Panc1 (cell line): ENCODE measurements around the gene ZNF512. TPM values are rescaled to one million over a fixed set of nuclear protein-coding genes. Genes with fewer than 3 reads are reported as not detected.
"Not testable (repeated sequence)": the region's sequence is repeated elsewhere in the genome, so short reads cannot be mapped to it uniquely, and the experiment has no call there.

ENCODE experiments used
- ATAC-seq: fragments of 200-7000 bp; cut with Tn5 transposase; 2 replicates; pipeline ENCODE4 v1.9.1; 2020; ENCODE audit warnings: mild to moderate bottlenecking, moderate library complexity
- BruUV-seq: library from RNA; stranded (reverse); fragments of 400-500 nt; replicated peaks from 2 replicates; lab custom pipeline; 2021; lab: Mats Ljungman, UMichigan
- CTCF ChIA-PET: fragments of 300-600 bp; sonication (Branson Sonifier 250); formaldehyde crosslinking; loops from one replicate; lab custom pipeline; 2022; ENCODE audit warnings: antibody characterized with exemption; lab: Charles Lee
- POLR2A ChIA-PET: fragments of 300-600 bp; sonication (Branson Sonifier 250); formaldehyde crosslinking; loops from one replicate; lab custom pipeline; 2022; ENCODE audit warnings: antibody characterized with exemption; lab: Charles Lee
- DNase-seq: peaks from one replicate; pipeline ENCODE4 v3.0.0-alpha.2; 2010; ENCODE audit warnings: low read depth, low spot score
- H3K27ac ChIP-seq: 2 replicates; pipeline ENCODE4 v1.5.1; 2011; ENCODE audit warnings: mild to moderate bottlenecking, low read length, inconsistent platforms
- H3K27me3 ChIP-seq: fragments of 200-500 bp; sonication (Bioruptor generic); 2 replicates; pipeline ENCODE4 v1.6.0; 2014; ENCODE audit warnings: low read length, inconsistent platforms; ENCODE audit not compliant: control insufficient read depth, insufficient read depth
- H3K36me3 ChIP-seq: fragments of 200-500 bp; sonication (Bioruptor generic); 2 replicates; pipeline ENCODE4 v1.5.1; 2014; ENCODE audit warnings: inconsistent platforms, mild to moderate bottlenecking, low read length, moderate library complexity; ENCODE audit not compliant: control insufficient read depth, insufficient read depth
- H3K4me1 ChIP-seq: 2 replicates; pipeline ENCODE4 v1.5.1; 2011; ENCODE audit warnings: inconsistent platforms, mild to moderate bottlenecking, low read length, moderate library complexity; ENCODE audit not compliant: control insufficient read depth, insufficient read depth
- H3K4me3 ChIP-seq, 2 experiments: 2 replicates each; pipeline ENCODE4 v1.5.1; 2011 to 2012; ENCODE audit warnings: low read depth in 2 of 2, low read length in 2 of 2, mild to moderate bottlenecking in 2 of 2, inconsistent platforms in 1 of 2, moderate library complexity in 1 of 2
- H3K9me3 ChIP-seq: fragments of 200-500 bp; sonication (Bioruptor generic); 2 replicates; pipeline ENCODE4 v1.5.1; 2014; ENCODE audit warnings: low read depth, mild to moderate bottlenecking, inconsistent platforms, low read length, moderate library complexity; ENCODE audit not compliant: control insufficient read depth, insufficient read depth
- POLR2AphosphoS5 ChIP-seq: IDR thresholded peaks from 2 replicates; pipeline ENCODE4 v1.6.1; 2012; ENCODE audit warnings: mild to moderate bottlenecking, low read depth, low read length, moderate library complexity
- SIN3A ChIP-seq: IDR thresholded peaks from 2 replicates; pipeline ENCODE4 v1.6.1; 2012; ENCODE audit warnings: low read depth, mild to moderate bottlenecking, low read length, moderate library complexity, borderline replicate concordance; ENCODE audit not compliant: insufficient read depth
- TCF7L2 ChIP-seq: IDR thresholded peaks from 2 replicates; pipeline ENCODE4 v1.6.1; 2011; ENCODE audit warnings: mild to moderate bottlenecking, low read depth, low read length, inconsistent platforms
- in situ Hi-C: cut with HindIII; loops from 2 replicates; pipeline ENCODE4 v1.10.0; 2016; ENCODE audit warnings: low sequenced_read_pairs, low pct_unique_long_range_greater_than_20kb
- intact Hi-C: fragments of 100-400 bp; cut with micrococcal nuclease; formaldehyde crosslinking; loops from one replicate; pipeline ENCODE4 v1.10.0; 2022; ENCODE audit not compliant: unreplicated experiment
- total RNA-seq: library from RNA; stranded (reverse); gene quantifications from one replicate; pipeline ENCODE4 v1.2.1, GENCODE V29; 2021; ENCODE audit not compliant: unreplicated experiment
- TF ChIP-seq, protein P1 (sequence below), 2 experiments: IDR thresholded peaks; 2 replicates each; pipeline ENCODE4 v1.6.1; 2011 to 2012; ENCODE audit warnings: low read depth in 2 of 2, control low read depth in 1 of 2, low read length in 1 of 2, mild to moderate bottlenecking in 1 of 2, moderate library complexity in 1 of 2; ENCODE audit not compliant: insufficient read depth in 1 of 2
- TF ChIP-seq, protein P2 (sequence below): fragments of 450-650 bp; IDR thresholded peaks from 2 replicates; pipeline ENCODE4 v1.5.1; 2017; ENCODE audit warnings: mild to moderate bottlenecking

ZNF512 gene
- total RNA-seq, 1 experiment from 2014 or later, result 12.8 TPM

DNA sequence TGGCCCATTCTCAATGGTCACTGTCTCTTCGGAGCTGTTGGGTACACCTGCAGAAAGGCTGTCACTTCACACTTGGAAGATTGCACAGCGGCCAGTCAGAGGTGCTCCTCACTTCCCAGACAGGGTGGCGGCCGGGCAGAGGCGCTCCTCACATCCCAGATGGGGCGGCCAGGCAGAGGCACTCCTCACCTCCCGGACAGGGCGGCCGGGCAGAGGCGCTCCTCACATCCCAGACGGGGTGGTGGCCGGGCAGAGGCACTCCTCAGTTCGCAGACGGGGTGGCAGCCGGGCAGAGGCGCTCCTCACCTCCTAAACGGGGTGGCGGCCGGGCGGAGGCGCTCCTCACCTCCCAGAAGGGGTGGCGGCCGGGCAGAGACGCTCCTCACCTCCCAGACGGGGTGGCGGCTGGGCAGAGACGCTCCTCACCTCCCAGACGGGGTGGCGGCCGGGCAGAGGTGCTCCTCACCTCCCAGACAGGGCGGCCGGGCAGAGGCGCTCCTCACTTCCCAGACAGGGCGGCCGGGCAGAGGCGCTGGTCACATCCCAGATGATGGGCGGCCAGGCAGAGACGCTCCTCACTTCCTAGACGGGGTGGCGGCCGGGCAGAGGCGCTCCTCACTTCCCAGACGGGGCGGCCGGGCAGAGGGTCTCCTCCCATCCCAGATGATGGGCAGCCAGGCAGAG lies 11.3 kb downstream of the ZNF512 start:
- intact Hi-C loops, H3K27me3 ChIP-seq, in situ Hi-C loops, H3K4me1 ChIP-seq, ATAC-seq, H3K9me3 ChIP-seq, H3K27ac ChIP-seq, H3K4me3 ChIP-seq, DNase-seq, BruUV-seq, H3K36me3 ChIP-seq, CTCF ChIA-PET, POLR2A ChIA-PET: not testable (repeated sequence)

DNA sequence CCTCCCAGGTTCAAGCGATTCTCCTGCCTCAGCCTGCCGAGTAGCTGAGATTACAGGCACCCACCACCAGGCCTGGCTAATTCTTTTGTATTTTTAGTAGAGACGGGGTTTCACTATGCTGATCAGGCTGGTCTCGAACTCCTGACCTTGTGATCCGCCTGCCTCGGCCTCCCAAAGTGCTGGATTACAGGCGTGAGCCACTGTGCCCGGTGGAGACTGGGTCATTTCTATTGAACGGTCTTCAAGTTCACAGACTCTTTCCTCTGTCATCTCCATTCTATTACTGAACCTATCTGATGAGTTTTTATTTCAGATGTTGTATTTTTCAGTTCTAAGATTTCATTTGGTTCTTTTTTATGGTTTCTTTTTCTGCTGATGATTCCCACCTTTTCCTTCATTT lies 12.6 kb downstream of the ZNF512 start:
- POLR2A ChIA-PET, result not testable (repeated sequence)

DNA sequence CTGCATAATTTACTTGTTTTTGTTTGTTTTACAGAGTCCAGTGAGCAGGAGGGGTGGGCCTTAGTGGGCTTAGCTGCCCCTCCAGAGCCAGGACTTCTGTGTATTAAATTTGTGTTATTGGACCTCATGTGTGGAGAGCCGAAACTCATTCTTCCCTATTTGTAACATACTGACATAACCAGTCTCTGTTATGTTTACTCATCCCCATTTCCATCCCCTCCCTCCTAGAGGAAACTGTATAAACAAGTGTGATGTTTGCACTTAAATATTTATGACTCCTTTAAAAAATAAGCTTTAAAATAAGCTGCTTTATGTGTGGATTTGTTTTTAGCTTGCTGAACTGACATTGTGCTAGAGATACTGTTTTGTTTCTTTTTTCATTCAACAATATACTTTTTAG lies 13.8 kb downstream of the ZNF512 start:
- H3K36me3 ChIP-seq, result no peaks in the 10 kb centered on the region
- no peaks in the 10 kb centered on the region for H3K27me3 ChIP-seq
- in situ Hi-C loops, result no loop called here
- TF ChIP-seq SIN3A, result no peak
- TF ChIP-seq POLR2AphosphoS5, result no peak
- TF ChIP-seq, protein P1, sequence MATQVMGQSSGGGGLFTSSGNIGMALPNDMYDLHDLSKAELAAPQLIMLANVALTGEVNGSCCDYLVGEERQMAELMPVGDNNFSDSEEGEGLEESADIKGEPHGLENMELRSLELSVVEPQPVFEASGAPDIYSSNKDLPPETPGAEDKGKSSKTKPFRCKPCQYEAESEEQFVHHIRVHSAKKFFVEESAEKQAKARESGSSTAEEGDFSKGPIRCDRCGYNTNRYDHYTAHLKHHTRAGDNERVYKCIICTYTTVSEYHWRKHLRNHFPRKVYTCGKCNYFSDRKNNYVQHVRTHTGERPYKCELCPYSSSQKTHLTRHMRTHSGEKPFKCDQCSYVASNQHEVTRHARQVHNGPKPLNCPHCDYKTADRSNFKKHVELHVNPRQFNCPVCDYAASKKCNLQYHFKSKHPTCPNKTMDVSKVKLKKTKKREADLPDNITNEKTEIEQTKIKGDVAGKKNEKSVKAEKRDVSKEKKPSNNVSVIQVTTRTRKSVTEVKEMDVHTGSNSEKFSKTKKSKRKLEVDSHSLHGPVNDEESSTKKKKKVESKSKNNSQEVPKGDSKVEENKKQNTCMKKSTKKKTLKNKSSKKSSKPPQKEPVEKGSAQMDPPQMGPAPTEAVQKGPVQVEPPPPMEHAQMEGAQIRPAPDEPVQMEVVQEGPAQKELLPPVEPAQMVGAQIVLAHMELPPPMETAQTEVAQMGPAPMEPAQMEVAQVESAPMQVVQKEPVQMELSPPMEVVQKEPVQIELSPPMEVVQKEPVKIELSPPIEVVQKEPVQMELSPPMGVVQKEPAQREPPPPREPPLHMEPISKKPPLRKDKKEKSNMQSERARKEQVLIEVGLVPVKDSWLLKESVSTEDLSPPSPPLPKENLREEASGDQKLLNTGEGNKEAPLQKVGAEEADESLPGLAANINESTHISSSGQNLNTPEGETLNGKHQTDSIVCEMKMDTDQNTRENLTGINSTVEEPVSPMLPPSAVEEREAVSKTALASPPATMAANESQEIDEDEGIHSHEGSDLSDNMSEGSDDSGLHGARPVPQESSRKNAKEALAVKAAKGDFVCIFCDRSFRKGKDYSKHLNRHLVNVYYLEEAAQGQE (IDR thresholded peaks at IDR 0.05; ENCODE audit: insufficient read depth in 1 of 2, low read depth in 2 of 2, low read length in 1 of 2), result no peak
- TF ChIP-seq, protein P2, sequence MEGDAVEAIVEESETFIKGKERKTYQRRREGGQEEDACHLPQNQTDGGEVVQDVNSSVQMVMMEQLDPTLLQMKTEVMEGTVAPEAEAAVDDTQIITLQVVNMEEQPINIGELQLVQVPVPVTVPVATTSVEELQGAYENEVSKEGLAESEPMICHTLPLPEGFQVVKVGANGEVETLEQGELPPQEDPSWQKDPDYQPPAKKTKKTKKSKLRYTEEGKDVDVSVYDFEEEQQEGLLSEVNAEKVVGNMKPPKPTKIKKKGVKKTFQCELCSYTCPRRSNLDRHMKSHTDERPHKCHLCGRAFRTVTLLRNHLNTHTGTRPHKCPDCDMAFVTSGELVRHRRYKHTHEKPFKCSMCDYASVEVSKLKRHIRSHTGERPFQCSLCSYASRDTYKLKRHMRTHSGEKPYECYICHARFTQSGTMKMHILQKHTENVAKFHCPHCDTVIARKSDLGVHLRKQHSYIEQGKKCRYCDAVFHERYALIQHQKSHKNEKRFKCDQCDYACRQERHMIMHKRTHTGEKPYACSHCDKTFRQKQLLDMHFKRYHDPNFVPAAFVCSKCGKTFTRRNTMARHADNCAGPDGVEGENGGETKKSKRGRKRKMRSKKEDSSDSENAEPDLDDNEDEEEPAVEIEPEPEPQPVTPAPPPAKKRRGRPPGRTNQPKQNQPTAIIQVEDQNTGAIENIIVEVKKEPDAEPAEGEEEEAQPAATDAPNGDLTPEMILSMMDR, result no peak
- no peak for TF ChIP-seq TCF7L2
- ChIA-PET CTCF (no interaction called here), POLR2A (no interaction called here)
- no peak overlapping the region for H3K27ac ChIP-seq
- BruUV-seq, result TSS peak; percentile 25
- no peaks in the 10 kb centered on the region for H3K9me3 ChIP-seq
- DNase-seq, result no peak
- no peak for ATAC-seq
- intact Hi-C loops, result no loop called here
- no peak overlapping the region for H3K4me3 ChIP-seq
- H3K4me1 ChIP-seq, result no peaks in the 10 kb centered on the region

More for the DNA sequence above, 12.6 kb downstream of the ZNF512 start:
- CTCF ChIA-PET, H3K36me3 ChIP-seq, ATAC-seq, in situ Hi-C loops, BruUV-seq, H3K9me3 ChIP-seq, H3K27me3 ChIP-seq, H3K4me3 ChIP-seq, H3K27ac ChIP-seq, H3K4me1 ChIP-seq, DNase-seq, intact Hi-C loops: not testable (repeated sequence)
